ENCODE results near the gene C9orf50.

Gene C9orf50

GRCh38 chr9:129601082-129601674 lies 19.7 kb downstream of the C9orf50 start:
- no peak for TF ChIP-seq ZFX (IDR thresholded peaks at IDR 0.05; ENCODE audit: borderline replicate concordance)
- no peak for TF ChIP-seq CTCF (IDR thresholded peaks at IDR 0.05)

GRCh38 chr9:129598089-129598596 lies 22.8 kb downstream of the C9orf50 start:
- H3K27ac ChIP-seq, result peak overlapping the region; percentile 88
- TF ChIP-seq ZFX (IDR thresholded peaks at IDR 0.05; ENCODE audit: borderline replicate concordance) (no peak), CTCF (IDR thresholded peaks at IDR 0.05) (no peak)

More at GRCh38 chr9:129601082-129601674, 19.7 kb downstream of the C9orf50 start:
- H3K27ac ChIP-seq, result peak overlapping the region; percentile 88; the same call in 1 of the 2 replicates

GRCh38 chr9:129597355-129598088 lies 23.4 kb downstream of the C9orf50 start:
- peak overlapping the region; percentile 88 for H3K27ac ChIP-seq
- TF ChIP-seq ZFX (IDR thresholded peaks at IDR 0.05; ENCODE audit: borderline replicate concordance) (no peak), CTCF (IDR thresholded peaks at IDR 0.05) (no peak)

GRCh38 chr9:129596541-129597331 lies 24.2 kb downstream of the C9orf50 start:
- peak overlapping the region; percentile 88 for H3K27ac ChIP-seq
- TF ChIP-seq CTCF (IDR thresholded peaks at IDR 0.05) (no peak), ZFX (IDR thresholded peaks at IDR 0.05; ENCODE audit: borderline replicate concordance) (no peak)

GRCh38 chr9:129595903-129596540 lies 24.9 kb downstream of the C9orf50 start:
- no peak for TF ChIP-seq CTCF (IDR thresholded peaks at IDR 0.05)
- TF ChIP-seq ZFX (IDR thresholded peaks at IDR 0.05; ENCODE audit: borderline replicate concordance), result no peak
- peak overlapping the region; percentile 88 for H3K27ac ChIP-seq

- no peak for TF ChIP-seq ZFX (IDR thresholded peaks at IDR 0.05; ENCODE audit: borderline replicate concordance)
- TF ChIP-seq CTCF (IDR thresholded peaks at IDR 0.05), result no peak
- peak overlapping the region; percentile 88 for H3K27ac ChIP-seq
Observed at GRCh38 chr9:129595311-129595741, 25.6 kb downstream of the C9orf50 start.

All from 22Rv1 (cell line).